GM06990 (cell line): ENCODE data around the gene CAPN7.

Experiments used
- DNase-seq: peaks from one replicate; pipeline ENCODE4 v3.0.0-alpha.2; 2011; ENCODE audit not compliant: insufficient read length; ENCODE audit errors: extremely low read depth
- H3K27me3 ChIP-seq: replicated peaks from 2 replicates; pipeline ENCODE4 v1.6.0; 2011; ENCODE audit warnings: low read length; ENCODE audit not compliant: control insufficient read depth, insufficient read depth
- H3K36me3 ChIP-seq: 2 replicates; pipeline ENCODE4 v1.5.1; 2011; ENCODE audit warnings: low read length; ENCODE audit not compliant: control insufficient read depth, insufficient read depth
- H3K4me3 ChIP-seq: replicated peaks from 2 replicates; pipeline ENCODE4 v1.5.1; 2011; ENCODE audit warnings: low read depth, mild to moderate bottlenecking, control low read depth, low read length
- CTCF ChIP-seq: IDR thresholded peaks from 2 replicates; pipeline ENCODE4 v1.5.1; 2011; ENCODE audit warnings: low read length, control low read depth, mild to moderate bottlenecking, inconsistent platforms; ENCODE audit not compliant: insufficient read depth, poor library complexity, severe bottlenecking

Gene CAPN7

GRCh38 chr3:15175605-15176004 lies 30.4 kb upstream of the CAPN7 start:
- no peak for TF ChIP-seq CTCF
- Histone ChIP-seq H3K4me3 (no peak overlapping the region), H3K27me3 (no peaks in the 10 kb centered on the region; the same call in 1 of the 2 replicates), H3K36me3 (no peaks in the 10 kb centered on the region)
- DNase-seq: no peak

- peak; percentile 56 for DNase-seq
- no peak for TF ChIP-seq CTCF
- peak overlapping the region; percentile 0; the same call in 1 of the 2 replicates for H3K4me3 ChIP-seq
- no peaks in the 10 kb centered on the region for H3K27me3 ChIP-seq
- no peaks in the 10 kb centered on the region for H3K36me3 ChIP-seq
These were observed 25.9 kb upstream of the CAPN7 start for GRCh38 chr3:15180042-15180611.

GRCh38 chr3:15181511-15181910 lies 24.5 kb upstream of the CAPN7 start:
- no peak for TF ChIP-seq CTCF
- H3K27me3 ChIP-seq: no peaks in the 10 kb centered on the region
- no peak overlapping the region for H3K4me3 ChIP-seq
- no peak for DNase-seq
- H3K36me3 ChIP-seq: no peaks in the 10 kb centered on the region

- Histone ChIP-seq H3K36me3 (no peaks in the 10 kb centered on the region), H3K4me3 (no peak overlapping the region), H3K27me3 (no peaks in the 10 kb centered on the region)
- no peak for TF ChIP-seq CTCF
- no peak for DNase-seq
These were observed 24.1 kb upstream of the CAPN7 start for GRCh38 chr3:15181963-15182362.

- Histone ChIP-seq H3K4me3 (no peak overlapping the region), H3K36me3 (no peaks in the 10 kb centered on the region), H3K27me3 (no peaks in the 10 kb centered on the region)
- no peak for TF ChIP-seq CTCF
- DNase-seq: no peak
These were observed 23.0 kb upstream of the CAPN7 start for GRCh38 chr3:15183011-15183410.

- no peak for DNase-seq
- no peak for TF ChIP-seq CTCF
- H3K27me3 ChIP-seq: no peaks in the 10 kb centered on the region
- H3K4me3 ChIP-seq: no peak overlapping the region
- H3K36me3 ChIP-seq: no peaks in the 10 kb centered on the region
These were observed 20.6 kb upstream of the CAPN7 start for GRCh38 chr3:15185404-15185803.
